ENCODE results near the gene RNF126. TPM values are rescaled to one million over a fixed set of nuclear protein-coding genes. Genes with fewer than 3 reads are reported as not detected.

RNF126 gene
- total RNA-seq, 6 experiments from 2014 or later, result 35.8 to 39.2 (median 38.2) TPM

GRCh38 chr19:648904-649801 is 13.9 kb downstream of the RNF126 start:
- Mint-ChIP-seq H3K9me3 (no peaks in the 10 kb centered on the region), H3K36me3 (ENCODE audit: low read depth) (peaks cover 4% of the 10 kb centered on the region; the same call in 1 of the 2 replicates), H3K27ac (no peak overlapping the region), H3K4me1 (ENCODE audit: low read depth) (no peaks in the 10 kb centered on the region), H3K27me3 (ENCODE audit: insufficient read depth) (no peaks in the 10 kb centered on the region), H3K4me3 (no peak overlapping the region)
- no peak for TF ChIP-seq CTCF (IDR thresholded peaks at IDR 0.05)
- no peak for DNase-seq

- H3K36me3 Mint-ChIP-seq (ENCODE audit: low read depth), result peaks cover 4% of the 10 kb centered on the region; the same call in 1 of the 2 replicates
- DNase-seq, result no peak
- no peak overlapping the region for H3K27ac Mint-ChIP-seq
- H3K4me3 Mint-ChIP-seq, result no peak overlapping the region
- TF ChIP-seq CTCF (IDR thresholded peaks at IDR 0.05), result no peak
- H3K4me1 Mint-ChIP-seq (ENCODE audit: low read depth), result no peaks in the 10 kb centered on the region
- no peaks in the 10 kb centered on the region for H3K9me3 Mint-ChIP-seq
- no peaks in the 10 kb centered on the region for H3K27me3 Mint-ChIP-seq (ENCODE audit: insufficient read depth)
Observed at GRCh38 chr19:648305-648704, 14.7 kb downstream of the RNF126 start.

- H3K4me1 Mint-ChIP-seq (ENCODE audit: low read depth), result no peaks in the 10 kb centered on the region
- H3K27ac Mint-ChIP-seq, result no peak overlapping the region
- H3K4me3 Mint-ChIP-seq, result no peak overlapping the region
- no peaks in the 10 kb centered on the region for H3K27me3 Mint-ChIP-seq (ENCODE audit: insufficient read depth)
- TF ChIP-seq CTCF (IDR thresholded peaks at IDR 0.05), result no peak
- H3K36me3 Mint-ChIP-seq (ENCODE audit: low read depth), result peaks cover 4% of the 10 kb centered on the region; the same call in 1 of the 2 replicates
- no peak for DNase-seq
- H3K9me3 Mint-ChIP-seq, result no peaks in the 10 kb centered on the region
Observed at GRCh38 chr19:647566-648284, 15.3 kb downstream of the RNF126 start.

GRCh38 chr19:646779-647565 is 16.0 kb downstream of the RNF126 start:
- Mint-ChIP-seq H3K27ac (no peak overlapping the region), H3K9me3 (no peaks in the 10 kb centered on the region), H3K27me3 (ENCODE audit: insufficient read depth) (no peaks in the 10 kb centered on the region), H3K4me3 (no peak overlapping the region), H3K36me3 (ENCODE audit: low read depth) (peaks cover 4% of the 10 kb centered on the region; the same call in 1 of the 2 replicates), H3K4me1 (ENCODE audit: low read depth) (no peaks in the 10 kb centered on the region)
- TF ChIP-seq CTCF (IDR thresholded peaks at IDR 0.05), result no peak
- no peak for DNase-seq

Measured in HFFc6 (cell line).